ENCODE measurements around the gene FOXD3. TPM values are rescaled to one million over a fixed set of nuclear protein-coding genes. Genes with fewer than 3 reads are reported as not detected.
A peak's percentile ranks its signal among the peaks of the same experiment; 100 is the strongest.

FOXD3 gene
- total RNA-seq, 1 donor from 2014 or later: 0.26 TPM

- H3K27me3 Mint-ChIP-seq (ENCODE audit: unreplicated experiment): peaks cover 39% of the 10 kb centered on the region
- DNase-seq (ENCODE audit: low spot score): no peak
- no peaks in the 10 kb centered on the region for H3K36me3 Mint-ChIP-seq (ENCODE audit: low read depth, unreplicated experiment)
- peak overlapping the region; percentile 83 for H3K4me3 Mint-ChIP-seq (ENCODE audit: unreplicated experiment)
- peaks cover 33% of the 10 kb centered on the region for H3K4me1 Mint-ChIP-seq (ENCODE audit: unreplicated experiment)
- no peaks in the 10 kb centered on the region for H3K9me3 Mint-ChIP-seq (ENCODE audit: unreplicated experiment)
- TF ChIP-seq CTCF (IDR thresholded peaks at IDR 0.05; ENCODE audit: unreplicated experiment): no peak
- no peak overlapping the region for H3K27ac Mint-ChIP-seq (ENCODE audit: unreplicated experiment)
These were observed 4.6 kb upstream of the FOXD3 start for GRCh38 chr1:63317817-63318152.

- DNase-seq (ENCODE audit: low spot score): no peak
- H3K27ac Mint-ChIP-seq (ENCODE audit: unreplicated experiment): no peak overlapping the region
- H3K27me3 Mint-ChIP-seq (ENCODE audit: unreplicated experiment): peaks cover 39% of the 10 kb centered on the region
- no peak for TF ChIP-seq CTCF (IDR thresholded peaks at IDR 0.05; ENCODE audit: unreplicated experiment)
- no peaks in the 10 kb centered on the region for H3K9me3 Mint-ChIP-seq (ENCODE audit: unreplicated experiment)
- peak overlapping the region; percentile 83 for H3K4me3 Mint-ChIP-seq (ENCODE audit: unreplicated experiment)
- H3K36me3 Mint-ChIP-seq (ENCODE audit: low read depth, unreplicated experiment): no peaks in the 10 kb centered on the region
- H3K4me1 Mint-ChIP-seq (ENCODE audit: unreplicated experiment): peaks cover 33% of the 10 kb centered on the region
These were observed 4.0 kb upstream of the FOXD3 start for GRCh38 chr1:63318201-63318979.

- Mint-ChIP-seq H3K4me1 (ENCODE audit: unreplicated experiment) (peaks cover 33% of the 10 kb centered on the region), H3K27ac (ENCODE audit: unreplicated experiment) (no peak overlapping the region), H3K9me3 (ENCODE audit: unreplicated experiment) (no peaks in the 10 kb centered on the region), H3K36me3 (ENCODE audit: low read depth, unreplicated experiment) (no peaks in the 10 kb centered on the region), H3K27me3 (ENCODE audit: unreplicated experiment) (peaks cover 39% of the 10 kb centered on the region), H3K4me3 (ENCODE audit: unreplicated experiment) (no peak overlapping the region)
- no peak for TF ChIP-seq CTCF (IDR thresholded peaks at IDR 0.05; ENCODE audit: unreplicated experiment)
- peak; percentile 62 for DNase-seq (ENCODE audit: low spot score)
These were observed 3.0 kb upstream of the FOXD3 start for GRCh38 chr1:63319046-63320021.

GRCh38 chr1:63320022-63320721, 2.2 kb upstream of the FOXD3 start:
- Mint-ChIP-seq H3K36me3 (ENCODE audit: low read depth, unreplicated experiment) (no peaks in the 10 kb centered on the region), H3K4me3 (ENCODE audit: unreplicated experiment) (no peak overlapping the region), H3K27me3 (ENCODE audit: unreplicated experiment) (peaks cover 43% of the 10 kb centered on the region), H3K9me3 (ENCODE audit: unreplicated experiment) (no peaks in the 10 kb centered on the region), H3K4me1 (ENCODE audit: unreplicated experiment) (peaks cover 35% of the 10 kb centered on the region), H3K27ac (ENCODE audit: unreplicated experiment) (no peak overlapping the region)
- DNase-seq (ENCODE audit: low spot score): peak; percentile 20
- TF ChIP-seq CTCF (IDR thresholded peaks at IDR 0.05; ENCODE audit: unreplicated experiment): no peak

All from endothelial cell (in vitro differentiated cells).